ENCODE results near the gene PTGES3L.

PTGES3L gene

GRCh38 chr17:42979511-42980273 lies at the start of gene PTGES3L:
Gene PTGES3L (minus strand): TSS chr17:42980080. CDS start chr17:42980053, 27 bp downstream.
- no peak for TF ChIP-seq CTCF (IDR thresholded peaks at IDR 0.05)

- no peak for TF ChIP-seq CTCF (IDR thresholded peaks at IDR 0.05)
Measured at GRCh38 chr17:43028221-43028861, 48.5 kb upstream of the PTGES3L start.

- no peak for TF ChIP-seq CTCF (IDR thresholded peaks at IDR 0.05)
Measured at GRCh38 chr17:43027091-43028032, 47.5 kb upstream of the PTGES3L start.

GRCh38 chr17:43026595-43026994 lies 46.7 kb upstream of the PTGES3L start:
- TF ChIP-seq CTCF (IDR thresholded peaks at IDR 0.05), result no peak

- no peak for TF ChIP-seq CTCF (IDR thresholded peaks at IDR 0.05)
Measured at GRCh38 chr17:43025766-43026537, 46.1 kb upstream of the PTGES3L start.

GRCh38 chr17:43025290-43025657 lies 45.4 kb upstream of the PTGES3L start:
- no peak for TF ChIP-seq CTCF (IDR thresholded peaks at IDR 0.05)

Data from LNCAP (cell line).